Epithelial cell of proximal tubule (primary cell): ENCODE measurements around the gene HENMT1. TPM values are rescaled to one million over a fixed set of nuclear protein-coding genes. Genes with fewer than 3 reads are reported as not detected.

ENCODE experiments used
- total RNA-seq: library from RNA; depleted of rRNA; stranded (reverse); fragments of >200 nt; gene quantifications from 2 replicates; pipeline ENCODE4 v1.2.3, GENCODE V29; 2015

The HENMT1 gene
- total RNA-seq, 1 donor from 2014 or later: 2.8 TPM

Other genes with a start within 250 kb of the HENMT1 start
- gene NBPF6, start 210.8 kb downstream of the HENMT1 start, total RNA-seq: not detected in 2 replicates
- gene EEIG2, start 101.0 kb downstream of the HENMT1 start, total RNA-seq: 6.1 TPM in 2 replicates
- 11.2 and 13.7 TPM in 2 replicates for gene PRPF38B, start 31.2 kb upstream of the HENMT1 start, total RNA-seq
- gene FNDC7, start 51.8 kb upstream of the HENMT1 start, total RNA-seq: not detected in 2 replicates
- 24.3 and 36.7 TPM in 2 replicates for gene STXBP3, start 85.6 kb upstream of the HENMT1 start, total RNA-seq
- not detected in 2 replicates for gene AKNAD1, start 196.0 kb upstream of the HENMT1 start, total RNA-seq
- gene GPSM2, start 215.9 kb upstream of the HENMT1 start, total RNA-seq: 35.2 and 49.9 TPM in 2 replicates